ENCODE data around the gene FAM120C.

GRCh38 chrX:54029529-54030143 is 153.4 kb downstream of the FAM120C start:
- TF ChIP-seq POLR2A (IDR thresholded peaks at IDR 0.05; ENCODE audit: low read length), result no peak
- no peak for TF ChIP-seq GATA1 (IDR thresholded peaks at IDR 0.05; ENCODE audit: low read depth, low read length)

Measured in erythroblast (primary cell).